RKO (cell line): ENCODE results near the gene KCTD1.
"Not testable (repeated sequence)": the region's sequence is repeated elsewhere in the genome, so short reads cannot be mapped to it uniquely, and the experiment has no call there.

Experiments
- DNase-seq: peaks from one replicate; pipeline ENCODE4 v3.0.0-alpha.2; 2016; ENCODE audit warnings: low spot score

The KCTD1 gene

DNA sequence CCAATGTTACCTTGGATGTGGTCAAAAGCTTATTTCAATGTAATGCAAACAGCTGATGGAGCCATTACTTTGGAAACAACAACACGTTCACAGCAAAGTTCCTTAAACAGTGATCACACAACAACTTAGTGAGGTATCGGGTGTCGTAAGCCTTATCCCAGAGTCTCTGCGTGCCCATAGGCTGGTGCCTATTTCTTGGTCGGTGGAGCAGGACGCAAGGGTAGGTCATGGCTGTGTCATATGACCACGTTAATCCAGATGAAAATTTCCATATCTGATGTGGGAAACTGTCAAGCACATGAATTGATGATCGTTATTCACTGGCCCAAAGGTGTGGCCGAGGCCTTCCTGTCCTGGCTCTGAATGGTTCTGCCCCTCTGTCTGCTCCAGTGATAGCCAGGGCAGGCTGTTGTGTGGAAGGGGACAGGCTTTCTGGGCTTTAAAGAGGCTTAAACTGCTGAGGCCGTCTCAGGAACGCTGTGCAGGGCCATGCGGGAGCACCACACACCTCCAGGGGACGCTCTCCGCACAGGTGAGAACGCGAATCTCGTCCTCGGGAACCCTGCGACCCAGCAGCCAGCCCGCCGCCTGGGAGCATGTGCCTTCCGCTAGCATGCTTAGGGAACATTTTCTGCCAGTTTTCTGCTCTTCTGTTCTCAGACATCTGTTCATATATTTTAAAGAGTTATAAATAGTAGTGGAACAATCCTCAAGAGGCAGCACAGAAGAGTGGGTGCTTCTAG, 90.6 kb downstream of the KCTD1 start:
- no peak for DNase-seq

DNA sequence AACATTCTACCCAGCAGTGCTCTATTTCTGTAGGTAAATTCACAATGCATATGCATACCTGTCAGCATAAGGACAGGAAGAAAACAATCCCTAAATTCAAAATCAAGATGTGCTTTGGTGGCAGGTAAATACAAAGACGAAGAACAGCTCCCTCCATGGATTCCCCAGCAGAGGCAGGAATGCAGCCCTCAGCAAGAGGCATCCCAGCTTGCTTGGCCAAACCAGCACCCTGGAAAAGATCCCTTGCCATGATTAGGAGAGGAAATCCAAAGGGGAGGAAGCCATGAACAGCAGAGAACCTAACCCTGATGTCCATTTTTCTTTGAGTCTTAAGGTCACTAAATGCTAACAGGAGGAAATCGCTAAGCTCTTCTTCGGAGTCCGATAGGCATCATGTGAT, 91.2 kb downstream of the KCTD1 start:
- no peak for DNase-seq

DNA sequence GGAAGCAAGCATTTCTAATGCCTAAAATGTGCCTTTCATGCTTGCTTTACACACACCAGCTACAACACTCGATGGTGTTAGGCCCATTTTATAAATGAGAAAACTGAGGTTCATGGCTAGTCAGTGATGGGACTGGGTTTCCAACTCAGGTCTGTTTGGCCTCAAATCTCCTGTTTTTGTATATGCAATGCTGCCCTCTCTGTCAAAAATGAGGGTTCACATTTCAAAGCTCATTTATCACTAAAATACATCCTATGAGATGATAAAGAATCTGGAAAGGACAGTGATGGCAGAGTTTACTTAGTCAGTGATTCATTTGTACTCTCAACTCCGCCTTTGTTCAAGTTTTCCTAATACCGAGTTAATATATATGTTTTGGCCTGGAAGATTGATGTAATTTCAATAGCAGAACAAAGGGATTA, 92.3 kb downstream of the KCTD1 start:
- DNase-seq, result peak; percentile 14

DNA sequence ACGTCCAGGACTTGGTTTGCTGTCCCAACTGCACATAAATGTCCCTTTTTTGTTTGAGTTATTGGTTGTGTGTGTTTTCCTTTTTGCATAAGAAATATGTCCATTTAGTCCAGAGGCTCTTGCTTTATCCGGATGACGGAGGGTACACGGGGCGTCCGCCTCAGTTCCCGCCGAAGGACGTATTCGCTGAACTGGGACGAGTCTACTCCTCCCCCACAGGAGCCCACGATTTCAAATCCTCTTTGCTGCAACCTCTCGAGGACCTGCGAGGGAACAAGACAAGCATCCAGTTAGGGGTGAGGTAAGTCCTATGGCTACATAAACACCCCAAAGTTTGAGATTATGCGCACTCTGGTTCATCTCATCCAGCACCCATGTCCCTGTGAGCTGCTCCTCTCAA, 92.7 kb downstream of the KCTD1 start:
- no peak for DNase-seq

DNA sequence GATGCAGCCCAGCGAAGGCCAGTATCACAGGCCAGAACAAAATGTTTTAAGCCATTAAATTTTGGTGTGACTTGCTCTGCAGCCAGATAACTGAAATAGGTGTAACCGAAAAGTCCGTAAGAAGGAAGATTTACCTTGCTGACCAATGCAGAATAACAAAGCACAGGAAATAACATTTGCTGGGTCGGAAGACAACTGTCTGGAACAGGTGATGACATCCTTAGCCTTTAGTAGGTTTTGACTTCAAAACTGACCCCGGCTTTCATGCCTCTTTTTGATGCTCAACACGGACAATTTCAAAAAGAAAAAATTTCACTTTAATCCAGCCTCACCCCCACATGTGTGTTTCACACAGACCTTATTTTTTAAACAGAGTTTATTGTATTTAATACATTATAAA, 93.7 kb downstream of the KCTD1 start:
- no peak for DNase-seq

DNA sequence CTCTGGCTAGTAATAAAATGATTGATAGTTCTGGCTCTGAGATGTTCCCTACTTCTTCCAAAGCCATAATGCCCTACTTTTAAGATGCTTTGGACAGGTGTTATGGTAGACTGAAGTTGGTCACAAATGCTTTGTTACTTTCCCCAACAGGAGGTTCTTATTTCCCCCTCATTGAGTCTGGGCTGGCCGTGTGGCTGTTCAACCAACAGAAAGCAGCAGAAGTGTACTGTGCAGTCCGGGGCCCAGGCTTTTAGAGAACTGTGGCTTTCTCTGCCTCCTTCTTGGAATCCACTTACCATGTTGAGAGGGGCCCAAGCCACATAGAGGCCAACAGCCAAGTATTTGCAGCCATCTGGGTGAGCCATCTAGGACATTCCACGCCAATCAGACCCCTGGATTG, 94.2 kb downstream of the KCTD1 start:
- DNase-seq, result no peak

DNA sequence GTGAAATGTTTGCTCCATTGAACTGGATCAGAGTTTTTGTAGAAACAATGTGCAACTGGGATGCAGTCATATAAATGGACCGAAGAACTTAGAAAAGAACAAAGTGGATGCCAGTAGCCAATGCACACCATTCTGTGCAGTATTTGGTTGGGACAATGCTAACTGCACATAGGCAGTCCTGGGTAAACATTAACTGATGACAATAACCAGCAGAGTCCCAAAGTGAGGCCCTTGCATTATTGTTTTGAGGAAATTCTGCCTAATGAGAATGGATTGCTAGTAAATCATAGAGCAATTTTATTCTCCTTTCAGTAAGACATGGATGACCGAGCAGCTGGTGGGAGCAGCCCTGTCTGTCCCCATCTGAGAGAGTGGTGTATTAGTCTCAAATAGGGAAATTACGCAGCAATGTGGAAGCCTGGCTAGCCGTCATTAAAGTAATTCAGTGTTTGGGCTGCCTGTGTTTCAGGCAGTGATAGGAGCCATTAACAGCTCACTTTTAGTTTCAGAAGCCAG, 94.9 kb downstream of the KCTD1 start:
- DNase-seq, result no peak

DNA sequence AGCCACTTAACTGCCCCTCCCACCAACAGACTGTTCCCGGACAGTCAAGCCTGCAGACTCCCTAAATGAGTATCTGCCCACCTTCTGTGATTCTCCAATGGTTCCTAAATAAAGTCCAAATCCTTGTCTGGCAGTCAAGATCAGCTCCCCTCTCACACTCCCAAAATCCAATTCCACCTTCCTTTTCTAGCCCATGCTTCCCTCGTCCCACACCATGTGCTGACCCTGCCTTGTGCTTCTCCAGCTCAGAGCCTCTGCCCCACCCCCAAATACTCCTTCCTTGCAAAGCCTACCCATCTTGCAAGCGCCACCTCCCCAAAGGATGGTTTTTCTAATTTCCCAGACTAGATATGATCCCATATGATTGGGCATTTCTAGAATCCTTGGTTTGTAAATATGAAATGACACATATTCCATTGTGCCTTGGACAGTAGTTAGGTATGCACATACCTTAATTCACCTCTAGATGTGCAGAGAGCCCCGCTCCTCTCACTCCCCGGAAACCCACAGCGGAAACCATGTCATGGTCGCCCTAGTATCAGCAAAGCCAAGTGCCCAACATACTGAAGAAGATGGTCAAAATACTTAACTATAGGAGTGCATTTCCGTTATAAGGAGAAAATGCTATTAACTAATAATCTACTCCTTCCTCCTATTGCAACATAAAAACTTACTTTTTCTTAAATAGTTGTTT, 97.2 kb downstream of the KCTD1 start:
- DNase-seq, result no peak

DNA sequence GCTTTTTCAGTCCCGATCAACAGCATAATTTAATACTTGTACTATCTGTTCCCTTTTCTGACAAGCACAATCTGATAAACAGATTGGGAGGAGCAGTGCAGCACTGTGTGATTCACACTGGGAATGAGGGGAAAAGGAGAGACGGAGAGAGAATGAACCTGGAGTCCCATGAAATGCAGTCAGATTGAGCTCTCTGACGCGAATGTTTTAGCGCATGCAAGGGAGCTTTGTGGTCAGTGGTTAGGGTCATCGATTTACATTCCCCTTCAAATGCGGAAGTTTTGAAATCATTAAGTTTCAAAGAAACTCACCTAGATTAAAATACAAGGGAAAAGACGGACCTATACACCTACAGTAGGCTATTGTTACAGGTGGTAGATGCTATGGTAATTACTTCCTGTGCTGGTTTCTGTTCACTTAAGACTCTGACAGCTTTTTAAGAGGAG, 99.6 kb downstream of the KCTD1 start:
- DNase-seq, result no peak

DNA sequence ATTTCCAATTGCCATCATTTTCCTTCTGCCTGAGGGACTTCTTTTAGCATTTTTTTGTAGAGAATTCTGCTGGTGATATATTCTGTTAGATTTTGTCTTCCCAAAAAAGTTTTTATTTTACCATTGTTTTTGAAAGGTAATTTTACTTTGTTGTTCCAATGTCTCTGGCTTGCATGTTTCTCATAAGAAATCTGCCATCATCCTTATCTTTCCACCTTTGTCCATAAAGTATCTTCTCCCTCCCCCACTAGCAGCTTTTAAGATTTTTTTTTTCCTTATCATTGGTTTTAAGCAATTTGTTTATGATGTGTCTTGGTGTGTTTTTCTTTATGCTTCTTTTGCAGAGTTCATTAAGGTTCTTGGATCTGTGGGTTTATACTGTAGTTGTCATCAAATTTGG, 104.5 kb downstream of the KCTD1 start:
- DNase-seq, result no peak

DNA sequence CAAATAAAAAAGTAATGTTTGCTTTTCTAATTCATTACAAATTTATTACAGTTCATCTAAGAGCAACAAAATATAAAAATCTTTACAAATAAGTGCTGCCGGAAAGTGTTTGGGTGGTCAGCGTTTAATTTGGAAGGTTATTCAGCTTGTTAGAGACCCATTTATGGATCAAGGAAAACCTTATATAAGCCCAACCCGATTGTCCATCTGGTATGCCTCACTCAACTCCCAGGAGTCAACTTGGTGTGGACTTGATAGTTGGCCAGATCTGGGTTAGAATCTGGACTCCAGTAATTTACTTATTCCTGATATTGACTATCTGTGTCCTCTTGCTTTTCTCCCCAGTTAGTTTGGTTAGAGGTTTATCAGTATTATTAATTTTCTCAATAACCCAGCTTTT, 106.2 kb downstream of the KCTD1 start:
- DNase-seq, result no peak

DNA sequence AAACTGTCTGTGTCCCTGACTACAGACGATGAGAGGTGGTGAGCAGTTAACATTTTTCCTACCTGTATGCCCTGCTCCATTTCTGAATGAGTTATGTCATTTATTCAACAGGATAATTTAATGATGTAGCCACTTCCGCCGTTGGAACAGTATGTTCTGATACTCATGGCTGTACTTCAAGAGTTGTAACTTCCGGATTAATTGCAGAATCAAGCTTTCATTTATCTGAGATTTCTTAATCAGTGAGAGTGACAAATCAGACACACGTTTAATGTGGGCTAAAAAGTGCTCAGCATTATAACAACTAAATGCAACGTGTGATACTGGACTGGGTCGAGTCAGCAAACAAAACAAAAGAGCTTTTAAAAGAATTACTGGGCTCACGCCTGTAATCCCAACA, 107.7 kb downstream of the KCTD1 start:
- no peak for DNase-seq

DNA sequence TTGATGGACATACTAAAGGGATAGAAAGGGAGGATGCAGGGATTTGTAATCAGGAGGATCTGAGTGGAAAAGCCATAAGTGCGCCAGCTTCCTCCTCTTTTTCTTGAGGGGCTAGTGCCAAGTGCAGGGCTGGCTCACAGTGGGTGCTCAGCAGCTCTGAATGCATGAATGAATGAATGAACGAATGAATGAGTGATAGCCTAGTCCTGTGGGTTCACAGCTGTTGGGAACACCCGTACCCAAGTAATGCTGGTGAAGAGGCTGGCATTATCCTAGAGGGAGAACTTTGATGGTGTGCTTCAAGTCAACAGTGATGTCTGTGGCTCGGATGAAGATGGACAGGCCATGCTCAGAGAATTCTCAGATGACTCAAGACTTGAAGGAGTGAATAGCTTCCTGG, 108.8 kb downstream of the KCTD1 start:
- DNase-seq, result no peak

DNA sequence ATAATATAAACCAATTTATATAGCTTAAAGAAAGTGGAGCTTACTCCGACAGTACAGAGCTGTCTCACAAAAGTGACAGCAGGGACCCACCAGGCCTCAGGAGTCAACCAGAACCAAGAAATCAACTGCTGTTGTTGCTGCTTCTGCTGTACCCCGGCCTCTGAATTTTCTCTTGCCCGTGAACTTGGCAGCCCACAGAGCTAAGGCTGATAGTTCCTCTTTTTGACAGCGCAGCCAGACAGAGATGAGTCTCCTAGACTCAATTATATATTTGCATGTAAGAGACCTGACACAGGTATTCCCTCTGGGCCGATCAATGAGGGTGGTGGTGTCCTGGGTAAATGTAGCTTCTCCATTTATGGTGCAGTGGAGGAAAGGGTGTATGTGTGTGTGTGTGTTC, 109.4 kb downstream of the KCTD1 start:
- no peak for DNase-seq

DNA sequence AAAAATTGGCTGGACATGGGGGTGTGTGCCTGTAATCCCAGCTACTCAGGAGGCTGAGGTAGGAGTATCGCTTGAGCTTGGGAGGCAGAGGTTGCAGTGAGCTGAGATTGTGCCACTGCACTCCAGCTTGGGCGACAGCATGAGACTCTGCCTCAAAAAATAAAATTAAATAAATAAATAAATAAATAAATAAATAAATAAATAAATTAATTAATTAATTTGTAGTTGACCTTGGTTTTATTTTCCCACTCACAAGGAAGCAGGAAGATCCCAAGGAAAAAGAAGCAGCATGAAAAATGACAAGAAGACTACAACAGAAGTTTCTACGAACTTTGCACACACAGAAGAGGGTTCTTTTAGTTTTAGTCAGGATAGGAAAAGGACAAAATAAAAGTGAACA, 110.7 kb downstream of the KCTD1 start:
- DNase-seq, result not testable (repeated sequence)

DNA sequence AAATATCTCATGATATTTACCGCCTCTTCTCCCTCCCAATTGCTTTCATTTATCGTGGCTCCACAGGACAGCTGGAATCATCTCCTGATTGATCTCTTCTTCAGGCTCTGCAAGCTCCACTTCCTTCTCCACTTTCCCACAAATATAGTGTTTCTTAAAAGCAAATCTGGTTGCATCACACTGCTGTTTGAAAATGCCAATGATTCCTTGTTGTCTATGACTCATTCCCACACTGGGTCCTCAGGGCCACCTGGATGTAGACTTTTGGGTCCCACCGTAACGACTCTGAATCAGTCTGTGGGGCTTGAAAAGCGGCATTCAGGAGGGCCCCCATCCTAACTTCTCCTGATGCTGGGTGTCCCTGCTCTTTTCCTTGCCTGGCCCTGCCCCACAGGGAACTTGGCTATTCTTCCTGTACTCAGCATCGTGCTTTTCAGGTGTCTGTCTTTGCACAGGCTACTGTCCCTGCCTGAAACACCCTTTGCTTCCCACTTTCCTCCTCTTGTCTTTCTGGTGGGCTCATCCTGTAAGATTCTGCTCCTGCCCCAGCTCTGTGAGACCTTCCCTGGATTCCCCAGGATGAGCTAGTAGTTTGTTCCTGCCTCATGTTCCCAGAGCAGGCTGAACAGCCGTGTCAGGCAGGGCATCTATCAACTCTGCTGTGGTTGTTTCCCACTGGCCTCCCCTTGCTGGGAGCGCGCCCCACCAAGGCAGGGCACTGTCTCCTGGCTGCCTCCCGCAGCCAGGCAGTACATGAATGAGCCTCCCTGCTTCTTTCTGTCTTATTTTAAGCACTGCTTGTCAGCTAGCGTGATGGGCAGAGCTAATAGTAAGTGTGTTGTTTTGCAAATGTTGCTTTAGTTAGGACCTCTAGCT, 111.9 kb downstream of the KCTD1 start:
- peak; percentile 14 for DNase-seq

DNA sequence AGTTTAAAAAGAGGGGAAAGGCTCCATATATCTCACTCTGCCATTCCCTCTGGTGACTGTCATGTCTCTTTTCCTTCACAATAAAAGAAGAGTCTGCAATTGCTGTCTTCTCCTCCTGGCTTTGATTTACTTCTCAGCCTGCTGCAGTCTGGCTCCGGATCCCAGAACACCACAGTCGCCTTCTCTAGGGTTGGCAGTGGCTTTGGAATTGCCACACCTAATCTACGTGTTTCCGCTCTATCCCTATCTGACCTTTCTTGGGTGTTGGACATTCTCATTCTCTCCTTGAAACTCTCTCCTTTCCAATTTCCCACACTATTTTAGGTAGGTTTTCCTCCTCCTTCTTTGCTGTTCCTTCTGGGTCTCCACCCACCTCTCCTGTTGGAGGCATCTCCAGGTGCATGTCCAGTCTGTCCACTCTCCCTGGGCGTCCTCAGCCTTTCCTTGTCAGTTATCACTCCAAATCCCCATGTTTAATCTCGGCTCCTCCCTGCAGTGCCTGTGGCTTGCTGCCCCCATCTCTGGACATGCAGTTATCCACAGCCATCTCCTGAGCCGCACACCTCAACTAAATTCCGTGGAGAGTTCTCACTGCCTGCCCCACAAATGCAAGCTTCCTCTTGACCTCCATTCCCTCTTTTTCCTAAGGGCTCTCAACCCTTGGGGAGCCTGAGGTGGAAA, 112.8 kb downstream of the KCTD1 start:
- DNase-seq, result no peak

DNA sequence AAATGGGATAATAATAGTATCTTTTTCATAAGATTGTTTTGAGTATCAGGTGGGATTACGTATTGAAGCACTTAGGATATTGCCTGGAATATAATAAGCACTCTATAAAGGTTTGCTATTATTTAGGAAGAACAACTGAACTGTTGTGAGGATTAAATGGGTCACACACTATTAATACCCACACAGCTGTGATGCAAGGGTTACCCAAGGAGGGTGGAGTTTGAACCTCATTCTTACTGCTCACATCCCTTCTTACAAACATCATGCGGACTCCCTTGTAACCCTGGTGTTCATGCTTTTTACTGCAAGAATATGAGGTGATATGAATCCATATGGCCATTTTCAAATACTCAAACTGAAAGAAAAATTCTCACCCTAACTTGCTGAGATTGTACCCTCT, 113.5 kb downstream of the KCTD1 start:
- no peak for DNase-seq

DNA sequence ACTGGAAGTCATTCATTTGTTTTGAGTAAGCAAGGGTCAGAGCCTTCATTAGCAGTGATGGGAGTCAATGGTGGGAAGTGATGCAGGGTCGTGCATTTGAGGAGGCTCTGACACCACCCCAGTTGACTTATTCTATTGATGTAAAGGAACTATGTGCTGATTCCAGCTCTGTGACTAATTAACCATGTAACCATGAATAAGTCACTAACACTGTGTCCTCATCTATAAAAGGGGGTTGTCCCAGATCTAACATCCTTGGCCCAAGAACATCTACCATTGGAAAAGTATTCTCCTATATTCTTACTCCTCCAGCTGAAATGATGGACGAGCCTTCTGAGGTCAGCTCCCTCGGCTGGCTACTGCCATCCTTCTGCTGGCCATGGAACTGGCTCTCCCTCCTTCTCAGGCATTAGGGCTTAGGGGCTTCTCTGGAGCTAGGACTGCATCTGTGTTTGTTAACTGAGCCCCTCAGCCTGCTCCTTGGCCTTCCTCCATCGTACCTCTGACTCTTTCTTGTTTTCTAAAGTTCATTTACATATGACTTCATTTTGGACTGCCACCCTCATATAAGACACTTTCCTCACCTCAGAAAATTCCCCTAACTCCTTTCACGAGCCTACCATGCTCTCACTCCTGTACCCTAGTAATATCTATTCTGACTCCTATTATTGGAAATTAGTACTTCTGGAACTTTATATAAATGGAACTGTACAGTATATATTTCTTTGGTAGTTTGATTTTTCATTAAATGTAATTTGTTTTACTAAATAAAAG, 115.5 kb downstream of the KCTD1 start:
- DNase-seq, result no peak

DNA sequence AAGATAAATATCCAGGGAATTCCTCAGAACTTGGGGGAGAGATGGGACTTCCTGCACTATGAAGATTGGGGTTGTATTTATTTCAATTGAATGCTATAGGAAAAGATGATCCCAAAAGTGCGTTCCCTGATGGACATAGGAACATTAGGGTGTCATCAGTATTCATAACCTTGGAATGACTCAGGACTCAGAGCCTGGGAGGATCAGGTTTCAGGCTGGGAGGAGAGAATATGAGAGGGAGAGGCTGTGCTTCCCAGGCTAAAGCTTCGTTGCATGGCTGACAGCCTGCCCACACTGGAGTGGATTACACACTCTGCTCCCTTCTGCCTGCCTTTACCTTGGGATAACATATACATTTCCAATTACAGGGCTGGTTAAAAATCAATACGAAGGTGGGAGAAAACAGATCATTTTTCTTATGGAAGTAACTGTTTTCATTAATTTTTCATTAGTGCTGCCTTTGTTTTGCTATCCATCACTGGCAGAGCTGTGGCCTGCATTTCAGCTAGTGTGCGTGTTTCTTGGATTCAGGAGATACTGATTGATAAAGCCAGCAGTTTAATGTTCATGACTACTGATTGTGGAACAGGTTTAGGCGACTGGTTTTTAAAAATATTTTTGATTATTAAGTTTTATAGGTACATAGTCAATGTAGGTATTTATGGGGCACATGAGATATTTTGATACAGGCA, 118.7 kb downstream of the KCTD1 start:
- DNase-seq, result peak; percentile 58

DNA sequence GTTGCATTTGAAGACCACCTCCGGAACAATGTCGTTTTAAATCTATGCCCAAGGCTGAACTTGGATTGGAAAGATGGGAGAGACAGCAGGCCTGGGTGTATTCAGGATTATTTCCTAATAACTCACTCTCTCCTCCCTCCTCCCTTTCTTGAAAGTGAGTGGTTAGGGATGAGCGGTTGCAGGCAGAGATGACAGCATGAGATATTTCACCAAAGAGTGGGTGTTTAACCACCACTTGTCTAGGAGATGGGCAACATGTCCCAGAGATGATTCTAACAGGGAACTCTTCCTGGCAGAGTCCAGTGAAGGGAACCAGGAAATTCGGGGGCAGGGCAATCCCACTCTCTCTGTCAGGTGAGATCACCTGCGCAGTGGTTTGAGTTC, 123.2 kb downstream of the KCTD1 start:
- no peak for DNase-seq
